Right lobe of liver (tissue), 6 donors: ENCODE data around the gene AKAP10. TPM values are rescaled to one million over a fixed set of nuclear protein-coding genes. Genes with fewer than 3 reads are reported as not detected.

Source experiments
- ATAC-seq, 4 donors: fragments of 200-7000 bp; cut with Tn5 transposase; one replicate each; pipeline ENCODE4 v1.9.1; 2020; ENCODE audit warnings: mild to moderate bottlenecking in 4 of 4, moderate library complexity in 4 of 4
- DNase-seq, 3 donors: peaks; one replicate each; pipeline ENCODE4 v3.0.0-alpha.2; 2020
- H3K27ac ChIP-seq, 3 donors: fragments of 200-600 bp; one replicate each; pipeline ENCODE4 v1.8.0; 2022
- H3K27me3 ChIP-seq, 2 donors: fragments of 200-600 bp; one replicate each; pipeline ENCODE4 v1.8.0; 2022
- H3K36me3 ChIP-seq, 4 donors: fragments of 200-600 bp; sonication (generic) in 1 of 4; one replicate each; pipeline versions ENCODE4 v1.5.1 to v1.8.0; 2017 to 2022; ENCODE audit warnings: control low read depth in 1 of 4
- H3K4me1 ChIP-seq, 4 donors: fragments of 200-600 bp; sonication (generic) in 1 of 4; one replicate each; pipeline versions ENCODE4 v1.5.1 to v1.8.0; 2017 to 2022; ENCODE audit warnings: control low read depth in 1 of 4
- H3K4me3 ChIP-seq, 3 donors: fragments of 200-600 bp; one replicate each; pipeline ENCODE4 v1.8.0; 2022
- H3K9me3 ChIP-seq, 4 donors: fragments of 200-600 bp; sonication (generic) in 1 of 4; one replicate each; pipeline versions ENCODE4 v1.5.1 to v1.8.0; 2017 to 2022; ENCODE audit warnings: control low read depth in 1 of 4
- CTCF ChIP-seq, 4 donors: fragments of 200-600 bp in 3 of 4; fragments of 450-650 bp in 1 of 4; IDR thresholded peaks; one replicate each; pipeline versions ENCODE4 v1.5.1 to v1.8.0; 2016 to 2022; ENCODE audit warnings: antibody characterized with exemption in 4 of 4, mild to moderate bottlenecking in 2 of 4
- POLR2A ChIP-seq: fragments of 450-650 bp; IDR thresholded peaks from one replicate; pipeline ENCODE4 v1.6.1; 2017; ENCODE audit warnings: antibody characterized with exemption, mild to moderate bottlenecking
- WGBS: methylation state at CpG from one replicate; pipeline ENCODE4 v1.1.6; 2018; ENCODE audit warnings: low coverage, low lambda C conversion rate; ENCODE audit not compliant: insufficient coverage; ENCODE audit errors: missing lambda C conversion rate; 5-methylcytosine and 5-hydroxymethylcytosine counted together
- intact Hi-C, 2 donors: fragments of 100-400 bp; cut with DNase I; formaldehyde crosslinking; loops; one replicate each; pipeline versions ENCODE4 v1.11.2 to v1.14.1; 2022
- total RNA-seq, 6 experiments: library from RNA; depleted of rRNA in 2 of 6; stranded (reverse); fragments of >200 nt in 2 of 6; fragmentation: NEBNext Ultra II Directional in 3 of 6; extraction: Animal tissue kit (Norgen Biotek cat#: 25700) in 3 of 6; gene quantifications; one replicate each; pipeline versions ENCODE4 v1.1.0 to v1.2.4, GENCODE V29; 2016 to 2023
- donor health status: DM: no; HTN: yes; CAD: no.
- donor health status: DM: no; HTN: no; CAD: no.
- donor health status: DM: no; HTN: no; CAD: no.
- donor health status: DM: no; HTN: yes; CAD: no.
- donor health status: DM: no; HTN: yes; CAD: no.

Gene AKAP10
- total RNA-seq, 6 experiments from 2014 or later = 8.6 to 13.1 (median 10.6) TPM

- Histone ChIP-seq H3K4me1 (no peaks in the 10 kb centered on the region), H3K4me3 (no peak overlapping the region), H3K9me3 (no peaks in the 10 kb centered on the region), H3K27ac (no peak overlapping the region), H3K36me3 (peaks cover 0 to 54% (median 21%) of the 10 kb centered on the region in 4 donors), H3K27me3 (no peaks in the 10 kb centered on the region)
- ATAC-seq (no peak), DNase-seq (no peak)
- TF ChIP-seq POLR2A (no peak), CTCF (IDR thresholded peaks at IDR 0.05) (no peak)
- intact Hi-C loops = no loop called here
- WGBS = 93% methylated on average over 2 of the region's 2 CpGs
Observed at GRCh38 chr17:19915245-19915978, 62.2 kb downstream of the AKAP10 start.

GRCh38 chr17:19911033-19911432 lies 66.6 kb downstream of the AKAP10 start:
- ATAC-seq (no peak), DNase-seq (no peak)
- Histone ChIP-seq H3K27me3 (no peaks in the 10 kb centered on the region), H3K9me3 (no peaks in the 10 kb centered on the region), H3K36me3 (peaks cover 0 to 49% (median 8%) of the 10 kb centered on the region in 4 donors), H3K4me3 (no peak overlapping the region), H3K27ac (no peak overlapping the region), H3K4me1 (no peaks in the 10 kb centered on the region)
- WGBS = 95% methylated on average over 2 of the region's 2 CpGs
- intact Hi-C loops = no loop called here
- TF ChIP-seq POLR2A (no peak), CTCF (IDR thresholded peaks at IDR 0.05) (no peak)

- Histone ChIP-seq H3K4me3 (no peak overlapping the region), H3K36me3 (peaks cover 0 to 42% (median 6%) of the 10 kb centered on the region in 4 donors), H3K9me3 (no peaks in the 10 kb centered on the region), H3K27ac (no peak overlapping the region), H3K4me1 (peaks cover 0 to 19% (median under 1%) of the 10 kb centered on the region in 4 donors), H3K27me3 (no peaks in the 10 kb centered on the region)
- TF ChIP-seq POLR2A (no peak), CTCF (IDR thresholded peaks at IDR 0.05) (no peak)
- ATAC-seq = no peak
- intact Hi-C loops = no loop called here
- DNase-seq = no peak
- 77% methylated on average over 6 of the region's 6 CpGs for WGBS
Observed at GRCh38 chr17:19909139-19909538, 68.5 kb downstream of the AKAP10 start.

- Histone ChIP-seq H3K36me3 (peaks cover 0 to 32% (median 4%) of the 10 kb centered on the region in 4 donors), H3K4me1 (peaks cover 0 to 32% (median 6%) of the 10 kb centered on the region in 4 donors), H3K27me3 (no peaks in the 10 kb centered on the region), H3K4me3 (no peak overlapping the region), H3K27ac (peak overlapping the region in 2 of 3 donors; percentile 43 to 54), H3K9me3 (no peaks in the 10 kb centered on the region)
- whole genome bisulfite sequencing = 29% methylated on average over 1 of the region's 5 CpGs
- ATAC-seq (peak; percentile 8 to 42 (median 30)), DNase-seq (peak in 1 of 3 donors; percentile 30)
- TF ChIP-seq POLR2A = no peak
- TF ChIP-seq CTCF (IDR thresholded peaks at IDR 0.05) = no peak
- intact Hi-C loops = no loop called here
Observed at GRCh38 chr17:19905502-19905901, 72.1 kb downstream of the AKAP10 start.
